ENCODE measurements around the gene GPATCH8.

GRCh38 chr17:44390250-44390870 lies 112.8 kb downstream of the GPATCH8 start:
- TF ChIP-seq POLR2A (IDR thresholded peaks at IDR 0.05), result no peak
- no peak for TF ChIP-seq POLR2AphosphoS5 (IDR thresholded peaks at IDR 0.05)
